KG1 (cell line): ENCODE data around the gene PAN3.

Source experiments
- DNase-seq: peaks from one replicate; lab custom pipeline; 2025; lab: John Stamatoyannopoulos, UW

Gene PAN3

DNA sequence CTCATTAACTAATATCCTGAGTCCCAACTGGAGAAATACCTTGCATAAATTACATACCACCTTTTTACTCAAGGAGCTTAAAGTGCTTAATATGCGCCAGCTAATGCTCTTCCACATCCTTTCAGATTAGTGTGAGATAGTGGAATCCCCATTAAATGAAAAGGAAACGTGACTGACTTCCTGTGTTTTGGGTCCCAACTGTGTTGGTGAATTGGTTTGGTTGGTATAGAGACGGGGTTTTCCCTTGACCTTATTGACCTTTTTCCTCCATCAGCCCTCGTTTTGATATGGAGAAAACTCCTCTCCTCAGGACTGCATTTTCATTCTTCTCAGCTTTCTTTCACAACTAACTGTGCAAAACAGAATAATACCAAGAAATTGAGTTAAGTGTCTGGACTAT is 163.5 kb downstream of the PAN3 start:
- no peak for DNase-seq

DNA sequence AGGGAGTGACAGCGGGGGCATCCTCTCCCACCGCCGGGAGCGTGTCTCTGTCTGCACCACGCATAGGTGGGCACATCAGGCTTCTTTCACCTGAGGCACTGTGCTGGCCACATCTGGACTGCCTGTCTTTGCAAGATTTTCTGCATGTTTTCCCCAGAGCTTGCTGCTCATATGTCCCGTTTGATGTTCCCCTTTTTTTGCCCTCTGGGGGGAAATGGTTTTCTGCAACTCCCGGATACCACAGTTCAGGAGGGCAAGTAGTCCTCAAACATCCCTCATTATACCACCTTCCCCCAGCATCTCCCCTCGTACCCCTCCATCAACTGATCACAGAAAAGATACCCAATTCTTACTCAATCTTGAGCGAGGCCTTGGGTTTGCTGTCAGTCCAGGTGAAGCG is 168.0 kb downstream of the PAN3 start:
- no peak for DNase-seq

DNA sequence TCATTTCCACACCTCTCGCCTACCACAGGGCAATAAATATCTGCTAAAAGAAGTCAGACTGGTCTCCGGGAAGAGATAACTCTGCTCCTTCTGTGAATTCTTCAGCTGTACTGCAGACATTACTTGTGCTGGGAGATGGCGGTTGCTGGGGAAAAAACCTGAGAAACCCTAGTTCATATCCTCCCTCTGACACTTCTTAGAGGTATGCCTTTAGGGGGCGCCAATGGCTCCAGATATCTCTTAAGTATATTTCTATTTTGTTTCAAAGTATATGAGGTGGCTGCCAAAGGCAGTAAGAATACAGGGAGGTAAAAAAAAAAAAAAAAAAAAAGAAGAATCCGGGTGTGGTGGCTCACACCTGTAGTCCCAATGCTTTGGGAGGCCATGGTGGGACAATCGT is 175.2 kb downstream of the PAN3 start:
- peak; percentile 7 for DNase-seq

DNA sequence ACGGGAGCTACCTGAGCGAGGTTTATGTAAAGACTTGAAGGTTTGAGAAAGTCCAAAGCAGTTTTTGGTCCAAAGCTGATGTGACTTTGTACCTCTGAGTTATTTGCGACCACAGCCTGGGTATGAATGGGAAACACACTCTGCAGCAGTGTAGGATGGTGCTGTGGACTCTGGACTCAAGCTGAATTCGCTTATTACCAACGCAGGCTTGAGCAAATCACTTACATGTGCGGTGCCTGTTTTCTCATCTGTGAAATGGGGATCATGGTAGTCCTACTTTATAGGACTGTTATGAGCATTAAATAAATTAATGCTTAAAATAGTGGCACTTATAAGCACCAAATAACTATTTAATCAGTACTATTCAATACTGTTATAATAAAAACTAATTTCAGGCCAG is 176.5 kb downstream of the PAN3 start:
- no peak for DNase-seq

DNA sequence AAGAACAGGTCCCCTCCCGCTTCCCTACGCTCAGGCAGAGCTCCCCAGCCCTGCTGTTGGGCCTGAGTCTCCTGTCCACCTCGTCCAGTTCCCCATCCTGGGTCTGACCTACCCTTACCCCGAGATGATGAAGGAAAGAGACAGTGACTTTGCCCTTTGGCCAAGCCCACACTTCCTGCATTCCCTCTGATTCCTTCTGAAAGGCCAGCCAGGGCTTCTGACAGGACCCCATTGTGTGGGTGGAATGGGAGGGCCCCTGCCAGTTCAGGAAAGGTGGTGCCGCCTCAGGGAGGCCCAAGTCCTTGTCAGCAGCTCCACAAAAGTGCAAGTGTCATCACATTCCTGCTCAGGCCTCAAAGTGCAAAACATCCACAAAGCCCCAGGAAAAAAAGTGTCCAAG is 177.8 kb downstream of the PAN3 start:
- DNase-seq, result no peak

DNA sequence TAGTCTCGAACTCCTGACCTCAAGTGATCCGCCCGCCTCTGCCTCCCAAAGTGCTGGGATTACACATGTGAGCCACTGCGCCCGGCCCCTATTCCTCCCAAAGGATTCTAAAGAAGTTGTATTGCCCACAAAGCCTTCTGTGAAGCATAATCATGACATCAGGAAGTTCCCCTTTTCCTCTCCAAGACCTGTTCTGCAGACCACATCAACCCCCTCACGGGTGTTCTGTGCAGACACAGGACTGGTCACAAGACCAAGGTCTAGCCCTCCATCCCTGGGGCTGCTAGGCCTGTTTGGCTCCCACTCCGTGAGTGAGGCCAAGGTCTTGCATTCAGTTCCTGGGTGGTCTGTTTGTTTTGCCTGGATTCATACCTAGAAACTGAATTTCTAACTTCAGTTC is 178.5 kb downstream of the PAN3 start:
- DNase-seq, result no peak

DNA sequence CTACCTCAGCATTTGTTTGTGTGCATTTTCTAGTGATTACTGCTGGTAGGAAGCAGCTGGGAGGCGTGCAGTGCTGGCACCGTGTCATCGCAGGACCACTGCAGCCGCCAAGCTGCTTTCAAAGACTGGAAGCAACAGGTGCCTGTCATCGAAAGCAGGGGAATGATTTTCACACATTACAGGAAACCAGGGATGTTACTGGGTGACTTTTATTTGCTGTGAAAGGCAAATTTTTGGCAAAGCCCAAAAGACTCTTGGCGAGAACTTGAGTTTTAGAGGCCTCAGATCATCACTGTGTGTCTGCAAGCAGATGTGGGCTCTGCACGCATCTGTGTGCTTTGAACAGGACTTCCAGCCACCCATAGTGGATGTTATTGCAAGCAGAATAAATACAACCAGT is 180.2 kb downstream of the PAN3 start:
- DNase-seq, result no peak

DNA sequence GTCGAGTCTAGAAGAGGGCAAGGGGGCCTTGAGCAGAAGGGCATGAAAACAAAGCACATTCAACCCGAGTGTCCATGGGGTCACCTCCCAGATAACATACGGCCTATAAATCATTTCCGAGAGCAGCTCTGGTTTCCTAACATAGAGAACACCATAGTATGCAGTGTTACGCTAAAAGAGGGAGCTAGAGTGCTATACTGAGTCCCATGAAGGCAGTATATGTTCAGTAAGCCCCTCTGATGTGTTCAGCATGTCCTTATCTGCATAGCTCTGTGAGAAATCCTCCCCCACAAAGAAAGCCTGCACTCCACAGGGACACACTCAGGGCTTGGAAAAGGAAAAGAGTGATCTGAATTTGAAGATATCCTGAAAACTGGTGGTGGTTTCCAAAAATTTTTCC is 181.2 kb downstream of the PAN3 start:
- DNase-seq, result no peak

DNA sequence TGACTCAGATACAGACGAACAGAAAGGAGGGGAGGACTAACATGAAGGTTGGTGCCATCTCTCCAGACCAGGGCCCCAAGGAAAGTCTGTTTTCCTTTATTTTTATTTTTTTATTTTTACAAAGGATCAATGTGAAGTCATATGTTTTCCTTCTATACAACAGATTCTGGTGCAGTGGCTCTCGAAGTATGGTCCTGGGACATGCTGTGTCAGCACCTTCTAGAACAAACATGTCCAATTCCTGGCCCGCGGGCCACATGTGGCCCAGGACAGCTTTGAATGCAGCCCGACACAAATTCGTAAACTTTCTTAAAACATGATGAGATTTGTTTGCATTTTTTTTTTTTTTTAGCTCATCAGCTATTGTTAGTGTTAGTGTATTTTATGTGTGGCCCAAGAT is 181.9 kb downstream of the PAN3 start:
- DNase-seq, result no peak

DNA sequence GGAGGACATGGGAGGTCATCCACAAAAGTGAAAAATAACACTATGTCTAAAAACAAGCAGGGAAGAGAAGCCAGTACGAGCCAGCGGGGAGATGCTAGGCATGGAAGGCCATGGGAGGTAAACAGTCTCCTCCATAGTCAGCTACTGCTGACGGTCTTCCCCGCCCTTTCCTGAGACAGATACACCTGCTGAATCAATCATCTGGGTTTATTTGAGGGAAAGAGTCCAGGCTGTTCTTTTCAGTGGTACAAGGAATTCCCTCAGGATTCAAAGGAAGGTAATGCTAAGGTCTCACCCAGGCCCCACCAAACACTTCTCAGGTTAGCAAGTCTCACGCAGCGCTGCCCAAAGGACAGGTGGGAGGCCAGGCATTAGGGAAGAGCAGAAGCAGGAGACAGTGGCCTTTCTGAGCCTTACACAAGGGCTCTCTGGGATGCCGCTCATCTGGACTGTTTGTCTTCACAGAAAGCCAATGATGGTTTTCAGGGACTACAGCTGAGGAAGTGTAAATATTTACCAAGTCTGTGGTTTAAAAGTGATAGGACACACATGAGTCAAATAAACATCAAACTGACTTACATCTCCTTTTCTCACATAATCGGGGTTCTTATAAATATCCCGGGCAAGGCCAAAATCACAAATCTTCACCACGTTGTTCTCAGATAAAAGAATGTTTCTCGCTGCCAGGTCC is 182.7 kb downstream of the PAN3 start:
- no peak for DNase-seq

DNA sequence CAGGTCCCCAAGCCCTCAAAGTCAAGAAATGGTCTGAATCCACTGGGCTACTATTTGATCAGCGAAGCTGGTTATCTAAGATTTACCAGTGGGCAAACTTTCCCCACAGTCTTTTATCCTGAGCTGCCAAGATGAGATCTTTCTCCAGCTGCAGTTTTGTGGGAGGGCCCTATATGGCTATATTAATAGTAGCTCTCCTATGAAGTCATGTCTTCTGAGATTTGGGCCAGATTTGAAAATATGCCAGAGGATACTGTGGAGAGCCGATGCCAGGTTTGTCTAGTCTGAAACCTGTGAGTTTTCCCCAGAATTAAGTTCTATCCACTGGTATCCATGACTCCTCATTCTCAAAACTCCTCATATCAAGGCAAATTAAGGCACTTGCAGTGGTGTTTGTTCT is 183.4 kb downstream of the PAN3 start:
- DNase-seq, result no peak

DNA sequence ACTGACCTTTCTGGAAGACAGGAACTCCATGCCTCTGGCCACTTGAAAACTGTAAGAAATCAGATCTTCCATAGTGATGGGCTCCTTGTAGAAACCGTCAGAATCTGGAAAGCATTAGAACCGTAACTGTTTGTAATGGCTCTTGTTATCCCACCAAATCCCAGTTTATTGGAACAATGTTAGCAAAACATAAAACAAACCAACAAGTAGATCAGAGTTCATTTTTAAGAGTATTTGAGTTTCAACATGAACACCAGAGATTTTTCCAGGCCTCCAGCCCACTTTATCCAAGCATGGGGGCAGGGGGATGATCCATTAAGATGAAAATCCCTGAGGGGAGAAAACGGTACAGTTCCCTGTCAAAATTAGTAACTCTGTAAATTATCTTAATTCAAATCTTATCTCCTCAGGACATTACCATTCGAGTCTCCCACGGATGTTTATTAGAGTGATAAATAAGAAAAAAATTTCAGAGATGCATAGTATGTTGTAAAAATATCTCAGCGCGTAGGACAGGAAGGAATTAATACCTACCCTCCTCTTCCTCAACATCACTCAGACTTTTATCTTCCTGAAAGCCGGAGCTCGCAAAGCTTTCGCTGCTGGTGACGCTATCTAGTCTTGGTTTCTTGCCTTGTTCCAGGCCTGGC is 184.0 kb downstream of the PAN3 start:
- no peak for DNase-seq

DNA sequence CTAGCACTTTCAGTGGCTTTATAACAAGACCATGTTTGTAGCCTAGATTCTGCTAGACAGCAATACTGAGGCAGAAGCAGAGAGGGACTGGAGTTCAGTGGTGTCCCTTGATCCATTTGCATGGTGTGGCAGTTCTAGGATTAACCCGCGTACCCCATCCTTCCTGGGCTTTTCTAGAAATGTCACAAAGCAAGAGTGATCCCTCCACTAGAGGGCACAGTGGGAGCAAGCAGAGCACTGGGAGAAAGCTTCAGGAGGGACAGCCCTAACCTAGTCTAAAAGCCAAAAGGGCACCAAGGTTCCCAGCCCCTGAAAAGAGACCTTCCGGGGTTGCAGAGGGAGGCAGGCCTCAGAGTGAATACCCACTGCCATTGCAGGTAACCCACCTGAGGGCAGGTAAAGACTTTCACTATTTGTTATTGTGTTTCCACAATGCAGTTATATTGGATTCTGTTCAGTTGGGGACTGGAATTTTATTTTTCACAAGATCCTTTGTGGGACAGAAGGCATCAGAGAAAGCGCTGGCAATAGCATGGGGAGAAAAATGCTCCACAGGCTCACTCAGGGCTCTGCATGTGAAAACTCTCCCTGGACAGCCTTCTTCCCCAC is 185.9 kb downstream of the PAN3 start:
- DNase-seq, result peak; percentile 60

DNA sequence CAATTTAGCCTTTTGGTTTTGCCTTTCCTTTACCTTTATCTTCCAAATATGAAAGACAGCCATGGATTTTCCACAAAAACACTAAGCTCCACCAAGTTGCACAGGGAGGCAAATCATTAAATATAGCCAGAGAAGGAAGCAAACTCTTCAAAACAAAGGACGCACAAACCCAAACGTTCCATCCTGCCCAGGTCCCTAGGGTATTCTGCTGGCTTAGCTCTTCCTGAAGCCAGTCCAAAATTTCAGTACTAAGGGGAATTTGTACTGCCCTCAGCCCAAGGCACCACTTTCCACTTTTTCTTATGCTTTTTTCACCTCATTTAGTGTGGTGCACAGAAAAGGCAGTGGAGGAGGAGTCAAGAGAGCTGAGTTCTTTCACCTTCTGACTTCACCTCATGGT is 186.7 kb downstream of the PAN3 start:
- no peak for DNase-seq

DNA sequence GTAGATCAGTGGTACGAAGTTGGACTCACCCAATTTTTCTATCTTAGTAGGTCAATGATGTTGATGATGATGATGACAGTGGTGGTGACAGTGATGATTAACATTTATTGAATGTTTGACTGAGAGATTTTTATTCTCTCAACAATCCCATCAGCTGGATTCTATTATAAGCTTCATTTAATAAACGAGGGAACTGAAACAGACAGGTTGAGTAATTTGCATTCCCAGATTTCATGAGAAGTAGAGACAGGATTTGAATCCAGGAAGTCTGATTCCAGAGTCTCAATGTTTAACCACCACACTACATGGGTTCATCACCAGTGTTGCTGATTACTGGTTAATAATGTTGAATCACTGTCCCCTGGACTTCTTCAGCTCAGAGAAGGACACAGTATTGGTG is 187.7 kb downstream of the PAN3 start:
- no peak for DNase-seq

DNA sequence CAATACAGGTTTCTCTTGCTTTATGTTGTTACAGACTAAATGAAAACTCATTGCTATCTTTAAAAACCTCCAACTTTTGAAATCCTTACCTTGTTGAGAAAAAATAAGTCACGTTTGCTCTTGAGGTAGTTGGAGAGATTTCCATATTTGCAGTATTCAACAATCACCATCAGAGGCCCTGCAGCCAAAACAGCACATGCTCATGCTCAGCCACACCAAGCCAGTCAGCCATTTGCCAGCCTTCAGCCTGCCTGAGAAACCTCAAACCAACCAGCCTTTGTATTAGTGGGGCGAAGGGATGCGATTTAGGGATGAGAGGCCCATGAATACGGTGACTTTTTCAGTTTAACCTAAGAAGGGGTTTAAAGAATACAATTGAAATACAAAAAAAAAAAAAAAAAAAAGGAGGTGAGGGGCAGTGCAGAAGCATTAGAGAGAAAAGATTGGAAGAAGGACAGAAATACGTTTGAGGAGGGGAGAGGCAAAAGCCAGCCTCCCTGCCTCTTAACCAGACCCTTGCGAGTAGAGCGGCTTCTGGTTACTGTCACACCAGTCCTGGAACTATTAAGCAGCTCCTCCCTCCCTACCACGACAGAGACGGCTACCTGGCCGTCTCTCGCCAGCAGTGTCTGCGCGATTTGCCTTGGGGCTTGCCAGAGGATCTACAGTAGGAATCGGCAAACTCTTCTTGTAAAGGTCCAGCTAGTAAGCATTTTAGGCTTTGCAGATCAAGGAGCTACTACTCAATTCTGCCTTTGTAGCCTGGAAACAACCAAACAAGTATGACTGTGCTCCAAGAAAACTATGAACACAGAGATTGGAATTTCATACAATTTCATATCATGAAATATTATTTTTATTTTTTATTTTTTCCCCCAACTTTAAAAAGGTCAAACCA is 189.3 kb downstream of the PAN3 start:
- no peak for DNase-seq

DNA sequence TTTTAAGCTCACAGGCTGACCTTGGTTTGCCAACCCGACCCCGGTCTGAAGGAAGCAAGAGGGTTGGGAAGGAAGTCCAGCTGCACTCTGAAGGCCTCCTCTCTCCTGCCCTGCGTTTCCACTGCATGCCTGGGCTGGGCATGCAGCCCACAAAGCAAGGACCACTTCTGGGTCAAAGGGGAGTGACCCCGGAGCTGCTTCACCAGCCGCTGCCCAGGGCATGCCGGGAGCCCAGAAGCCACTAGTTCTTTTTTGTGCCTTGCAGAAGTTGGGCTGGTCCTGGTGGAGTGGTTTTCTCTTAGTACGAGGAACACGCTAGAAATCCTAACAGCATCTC is 189.9 kb downstream of the PAN3 start:
- no peak for DNase-seq

DNA sequence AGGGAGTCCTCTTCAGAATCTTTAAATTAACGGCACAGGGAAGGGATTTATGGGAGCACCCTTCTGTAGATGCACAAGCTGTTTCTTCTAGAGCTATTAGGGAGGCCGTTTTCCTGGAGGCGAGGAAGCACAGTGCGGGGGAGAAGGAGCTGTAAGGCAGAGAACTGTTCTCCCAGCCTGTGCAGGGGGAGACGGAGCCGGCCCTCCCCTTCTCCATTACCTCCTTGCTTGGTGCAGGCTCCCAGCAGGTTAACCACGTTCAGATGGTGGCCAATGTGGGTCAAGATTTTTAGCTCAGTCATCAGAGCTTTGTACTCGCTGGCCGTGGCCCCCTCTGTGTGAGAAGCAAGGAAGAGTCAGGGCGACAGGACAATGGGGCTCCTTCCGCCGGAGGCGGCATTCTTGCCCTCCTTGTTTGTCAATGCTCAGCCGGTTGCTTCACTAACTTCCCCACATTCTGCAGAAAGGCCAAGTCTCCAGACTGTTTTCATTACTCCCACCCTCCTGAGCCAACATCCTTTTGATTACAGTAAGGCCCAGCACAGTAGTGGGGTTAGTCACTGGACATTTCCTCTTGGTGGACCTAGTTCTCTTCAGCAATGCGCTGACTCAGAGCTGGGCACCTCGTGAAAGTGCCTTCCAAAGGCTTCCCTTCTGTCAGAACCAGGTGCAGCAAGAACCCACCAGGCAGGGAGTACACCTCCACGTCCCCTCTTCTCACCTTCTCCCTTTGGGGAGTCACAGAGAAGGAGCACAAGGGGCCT is 191.2 kb downstream of the PAN3 start:
- no peak for DNase-seq

DNA sequence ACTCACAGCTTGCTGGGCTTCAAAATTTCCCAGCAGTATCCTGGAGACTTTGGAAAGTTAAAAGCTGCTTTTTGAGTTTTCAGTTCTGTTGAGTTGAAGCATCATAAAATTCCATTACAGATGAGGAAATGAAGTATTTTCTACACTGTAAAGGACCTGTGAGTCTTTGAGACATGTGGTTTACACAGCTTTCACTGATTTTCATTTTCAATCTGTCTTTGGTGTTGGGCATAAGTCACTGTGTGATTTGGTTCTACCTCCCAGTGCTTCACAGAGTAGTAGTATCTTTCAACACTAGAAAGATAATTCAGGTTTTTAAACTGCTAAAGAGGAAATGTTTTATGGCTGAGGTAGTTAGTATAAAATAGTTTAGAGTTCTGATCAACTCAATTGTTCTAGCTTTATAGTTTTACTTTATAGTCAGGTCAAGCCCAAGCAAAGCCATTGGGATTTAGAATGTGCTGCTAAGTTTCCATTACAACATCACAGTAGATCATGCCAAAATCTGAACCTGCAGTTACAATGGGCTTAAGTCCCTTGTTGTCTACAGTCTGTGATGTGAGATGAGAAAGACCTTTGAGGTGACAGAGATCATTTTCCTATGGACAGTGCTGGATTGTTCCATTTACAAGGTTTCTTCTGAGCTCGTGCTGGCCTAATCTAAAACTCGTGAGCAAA is 195.0 kb downstream of the PAN3 start:
- DNase-seq, result no peak

DNA sequence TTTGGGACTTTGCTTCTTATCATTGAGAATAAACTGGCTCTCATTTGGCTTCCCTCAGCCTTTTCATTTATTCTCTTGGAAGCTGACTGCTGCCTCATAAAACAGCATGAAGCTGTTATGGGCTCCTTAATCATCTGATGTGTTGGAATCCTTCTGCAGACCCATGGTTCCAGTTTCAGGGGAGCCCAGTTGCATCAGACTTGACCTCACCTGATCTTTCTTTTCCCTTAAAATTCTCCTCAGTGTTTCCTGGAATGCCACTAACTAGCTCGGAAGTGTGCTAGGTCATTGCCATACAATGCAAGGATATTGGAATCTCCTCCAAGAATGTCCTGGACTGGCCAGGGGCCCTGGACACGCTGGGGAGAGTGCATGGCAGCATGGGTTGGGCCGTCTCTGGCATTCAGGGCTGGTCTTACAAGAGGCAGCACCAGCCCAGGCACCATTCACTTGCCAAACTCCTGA is 197.9 kb downstream of the PAN3 start:
- DNase-seq, result no peak
